Measurements from ENCODE around the gene DDX60. TPM values are rescaled to one million over a fixed set of nuclear protein-coding genes. Genes with fewer than 3 reads are reported as not detected.
"Not testable (repeated sequence)": the region's sequence is repeated elsewhere in the genome, so short reads cannot be mapped to it uniquely, and the experiment has no call there.

Gene DDX60
- total RNA-seq, 2 experiments from 2014 or later, result 26.8 to 28.2 TPM

DNA sequence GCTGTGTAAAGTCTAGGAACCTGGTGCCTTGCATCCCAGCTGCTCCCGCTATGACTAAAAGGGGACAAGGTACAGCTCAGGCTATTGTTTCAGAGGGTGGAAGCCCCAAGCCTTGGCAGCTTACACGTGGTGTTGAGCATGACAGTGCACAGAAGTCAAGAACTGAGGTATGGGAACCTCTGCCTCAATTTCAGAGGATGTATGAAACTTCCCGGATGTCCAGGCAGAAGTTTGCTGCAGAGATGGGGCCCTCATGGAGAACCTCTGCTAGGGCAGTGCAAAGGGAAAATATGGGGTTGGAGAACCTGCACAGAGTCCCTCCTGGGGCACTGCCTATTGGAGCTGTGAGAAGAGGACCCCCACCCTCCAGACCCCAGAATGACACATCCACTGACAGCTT lies 76.6 kb downstream of the DDX60 start:
- H3K27ac Mint-ChIP-seq, result no peak overlapping the region
- H3K27me3 Mint-ChIP-seq (ENCODE audit: low read depth), result no peaks in the 10 kb centered on the region
- DNase-seq, result peak; percentile 6
- H3K4me3 Mint-ChIP-seq, result no peak overlapping the region
- peaks cover 63% of the 10 kb centered on the region for H3K36me3 Mint-ChIP-seq (ENCODE audit: low read depth)
- intact Hi-C loops (cut with micrococcal nuclease), result no loop called here
- CTCF ChIA-PET, result no interaction called here
- H3K4me1 Mint-ChIP-seq (ENCODE audit: low read depth), result peaks cover 2% of the 10 kb centered on the region
- peaks cover 20% of the 10 kb centered on the region for H3K9me3 Mint-ChIP-seq

DNA sequence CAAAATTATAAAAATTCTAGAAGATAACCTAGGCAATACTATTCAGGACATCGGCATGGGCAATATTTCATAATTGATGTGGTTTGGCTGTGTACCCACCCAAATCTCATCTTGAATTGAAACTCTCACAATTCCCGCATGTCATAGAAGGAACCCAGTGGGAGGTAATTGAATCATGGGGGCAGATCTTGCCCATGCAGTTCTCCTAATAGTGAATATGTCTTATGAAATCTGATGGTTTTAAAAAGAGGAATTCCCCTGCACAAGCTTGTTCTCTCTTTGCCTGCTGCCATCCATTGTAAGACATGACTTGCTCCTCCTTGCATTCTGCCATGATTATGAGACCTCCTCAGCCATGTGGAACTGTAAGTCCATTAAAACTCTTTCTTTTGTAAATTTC lies 77.7 kb downstream of the DDX60 start:
- Mint-ChIP-seq H3K27me3 (ENCODE audit: low read depth) (no peaks in the 10 kb centered on the region), H3K27ac (no peak overlapping the region), H3K9me3 (peaks cover 20% of the 10 kb centered on the region), H3K36me3 (ENCODE audit: low read depth) (peaks cover 58% of the 10 kb centered on the region), H3K4me1 (ENCODE audit: low read depth) (peaks cover 2% of the 10 kb centered on the region), H3K4me3 (no peak overlapping the region)
- intact Hi-C loops (cut with micrococcal nuclease), result no loop called here
- CTCF ChIA-PET, result no interaction called here
- DNase-seq, result no peak

DNA sequence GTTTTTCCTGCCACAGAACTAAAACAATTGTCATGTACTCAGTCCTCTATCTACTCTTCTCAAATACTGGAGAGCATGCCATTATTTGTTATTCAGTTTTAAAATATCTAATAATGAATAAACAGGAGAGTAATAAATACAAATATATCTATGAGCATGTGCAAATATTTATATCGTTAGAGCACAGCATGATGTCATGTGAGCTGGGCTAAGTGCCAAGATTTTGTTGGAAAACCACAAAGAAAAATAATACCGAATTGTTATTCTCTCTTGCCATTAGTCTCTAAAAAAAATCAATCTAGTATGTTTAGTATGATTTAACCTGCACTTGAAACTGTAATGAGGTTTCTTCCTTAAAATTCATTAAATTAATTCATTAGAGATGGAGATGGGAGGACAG lies 97.3 kb downstream of the DDX60 start:
- H3K9me3 Mint-ChIP-seq, result peaks cover 6% of the 10 kb centered on the region
- H3K27me3 Mint-ChIP-seq (ENCODE audit: low read depth), result no peaks in the 10 kb centered on the region
- H3K4me1 Mint-ChIP-seq (ENCODE audit: low read depth), result peaks cover 3% of the 10 kb centered on the region
- intact Hi-C loops (cut with micrococcal nuclease), result no loop called here
- no peak overlapping the region for H3K27ac Mint-ChIP-seq
- no peak for DNase-seq
- H3K4me3 Mint-ChIP-seq, result no peak overlapping the region
- H3K36me3 Mint-ChIP-seq (ENCODE audit: low read depth), result peaks cover 51% of the 10 kb centered on the region
- CTCF ChIA-PET, result no interaction called here

DNA sequence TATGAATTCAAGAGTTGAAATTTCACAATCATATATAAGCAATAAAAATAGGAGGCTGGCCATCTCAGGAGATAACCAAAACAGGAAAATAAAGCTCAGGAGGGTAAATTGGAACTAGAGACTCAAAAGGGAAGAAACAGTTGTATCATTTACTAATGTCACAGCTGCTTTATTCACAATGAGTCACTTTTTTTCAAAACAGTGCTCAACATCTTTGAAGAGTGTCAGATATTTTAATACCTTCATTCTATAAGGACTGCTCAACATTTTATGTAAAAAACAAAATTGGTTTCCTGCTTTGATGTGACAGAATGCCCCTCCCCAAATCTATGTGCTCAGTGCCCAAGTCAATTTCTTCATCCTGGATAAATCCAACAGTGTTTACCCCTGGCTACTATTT lies 97.7 kb downstream of the DDX60 start:
- no peaks in the 10 kb centered on the region for H3K27me3 Mint-ChIP-seq (ENCODE audit: low read depth)
- no peak overlapping the region for H3K4me3 Mint-ChIP-seq
- H3K27ac Mint-ChIP-seq, result no peak overlapping the region
- CTCF ChIA-PET, result no interaction called here
- peaks cover 51% of the 10 kb centered on the region for H3K36me3 Mint-ChIP-seq (ENCODE audit: low read depth)
- H3K4me1 Mint-ChIP-seq (ENCODE audit: low read depth), result peaks cover 3% of the 10 kb centered on the region
- intact Hi-C loops (cut with micrococcal nuclease), result no loop called here
- peaks cover 6% of the 10 kb centered on the region for H3K9me3 Mint-ChIP-seq
- DNase-seq, result no peak

DNA sequence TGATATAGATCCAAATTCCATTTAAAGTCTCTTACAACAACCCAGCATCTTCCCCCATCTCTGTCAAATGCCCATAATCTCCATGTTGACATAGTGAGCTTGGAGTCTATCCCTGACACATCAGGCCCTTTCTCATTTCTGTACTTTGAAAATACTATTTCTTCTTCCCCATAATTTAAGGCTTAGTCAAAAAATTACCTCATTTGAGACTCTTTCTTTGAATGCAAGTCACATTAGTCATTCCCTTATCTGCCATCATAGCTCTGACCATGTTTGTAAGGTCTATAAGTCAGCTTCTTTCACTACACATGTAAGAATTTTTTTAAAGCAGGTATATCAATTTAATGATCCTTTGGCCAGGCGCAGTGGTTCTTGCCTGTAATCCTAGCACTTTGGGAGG lies 99.9 kb downstream of the DDX60 start:
- peaks cover 24% of the 10 kb centered on the region for H3K9me3 Mint-ChIP-seq

DNA sequence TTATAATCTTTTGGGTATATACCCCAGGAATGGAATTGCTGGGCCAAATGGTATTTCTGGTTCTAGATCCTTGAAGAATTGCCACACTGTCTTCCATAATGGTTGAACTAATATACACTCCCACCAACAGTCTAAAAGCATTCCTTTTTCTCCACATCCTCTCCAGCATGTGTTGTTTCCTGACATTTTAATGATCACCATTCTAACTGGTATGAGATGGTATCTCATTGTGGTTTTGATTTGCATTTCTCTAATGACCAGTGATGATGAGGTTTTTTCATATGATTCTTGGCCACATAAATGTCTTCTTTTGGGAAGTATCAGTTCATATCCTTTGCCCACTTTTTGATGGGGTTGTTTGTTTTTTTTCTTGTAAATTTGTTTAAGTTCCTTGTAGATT lies 105.0 kb downstream of the DDX60 start:
- intact Hi-C loops (cut with micrococcal nuclease); DNase-seq; CTCF ChIA-PET; H3K27ac Mint-ChIP-seq; H3K4me3 Mint-ChIP-seq; H3K27me3 Mint-ChIP-seq (ENCODE audit: low read depth); H3K4me1 Mint-ChIP-seq (ENCODE audit: low read depth): not testable (repeated sequence)
- Mint-ChIP-seq H3K36me3 (ENCODE audit: low read depth) (peaks cover 45% of the 10 kb centered on the region), H3K9me3 (peaks cover 28% of the 10 kb centered on the region)

More for the DNA sequence above, 99.9 kb downstream of the DDX60 start:
- no peaks in the 10 kb centered on the region for H3K27me3 Mint-ChIP-seq (ENCODE audit: low read depth)
- peaks cover 64% of the 10 kb centered on the region for H3K36me3 Mint-ChIP-seq (ENCODE audit: low read depth)
- H3K4me3 Mint-ChIP-seq, result no peak overlapping the region
- CTCF ChIA-PET, result interaction anchor here (0.6 kb wide), 1 partner anchor 324 kb away, joined by 6 read pairs; no protein-coding TSS in a partner anchor
- DNase-seq, result no peak
- H3K4me1 Mint-ChIP-seq (ENCODE audit: low read depth), result peaks cover 3% of the 10 kb centered on the region
- H3K27ac Mint-ChIP-seq, result no peak overlapping the region
- intact Hi-C loops (cut with micrococcal nuclease), result no loop called here

DNA sequence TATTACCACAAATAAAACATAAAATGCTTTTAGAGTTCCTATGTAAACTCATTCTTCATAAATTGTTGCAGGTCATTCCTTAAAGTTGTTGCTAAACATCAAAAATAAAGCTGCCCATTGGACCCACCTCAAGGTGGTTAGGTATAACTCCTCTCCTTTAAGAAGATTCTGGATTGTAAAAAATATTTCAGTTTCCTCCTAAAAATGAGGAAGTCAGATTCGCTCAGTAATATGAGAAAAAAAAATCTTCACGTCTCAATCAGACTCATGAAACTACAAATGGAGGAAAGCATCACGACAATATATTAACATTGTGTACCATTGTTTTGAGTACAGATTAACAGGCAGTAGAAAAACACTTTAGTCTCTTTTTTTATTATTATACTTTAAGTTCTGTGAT lies 105.9 kb downstream of the DDX60 start:
- intact Hi-C loops (cut with micrococcal nuclease), result no loop called here
- Mint-ChIP-seq H3K4me3 (no peak overlapping the region), H3K9me3 (peaks cover 25% of the 10 kb centered on the region), H3K27ac (no peak overlapping the region), H3K27me3 (ENCODE audit: low read depth) (no peaks in the 10 kb centered on the region), H3K36me3 (ENCODE audit: low read depth) (peaks cover 40% of the 10 kb centered on the region), H3K4me1 (ENCODE audit: low read depth) (no peaks in the 10 kb centered on the region)
- CTCF ChIA-PET, result no interaction called here
- DNase-seq, result no peak

DNA sequence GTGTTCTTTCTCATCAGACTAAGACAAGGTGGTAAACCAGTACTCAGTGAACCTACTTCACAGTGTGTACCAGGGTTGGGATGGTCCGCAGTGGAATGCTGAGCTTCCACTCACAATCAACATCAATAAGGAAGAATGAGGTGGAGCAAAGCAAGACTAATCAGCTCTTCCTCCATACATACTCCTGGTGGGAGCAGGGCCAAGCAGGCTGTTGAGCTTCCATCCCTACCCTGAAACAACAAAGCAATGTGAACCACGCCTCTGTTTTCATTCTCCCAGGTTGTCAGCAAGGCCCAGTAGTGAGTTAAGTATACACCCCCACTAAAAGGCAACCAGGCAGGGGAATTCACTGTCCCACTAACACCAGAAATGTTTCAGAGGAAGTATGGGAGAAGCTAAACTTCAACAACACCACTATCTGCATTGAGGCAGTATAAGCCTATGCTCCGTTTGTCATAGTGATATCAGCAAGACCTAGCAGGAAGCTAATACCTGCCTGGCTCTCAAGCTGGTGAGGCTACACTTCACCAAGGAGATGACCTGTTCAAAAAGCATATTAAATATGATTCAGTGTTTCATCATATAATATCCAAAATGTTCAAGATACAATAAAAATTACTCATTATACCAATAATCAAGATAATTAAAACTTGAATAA lies 109.5 kb downstream of the DDX60 start:
- intact Hi-C loops (cut with micrococcal nuclease), result no loop called here
- Mint-ChIP-seq H3K36me3 (ENCODE audit: low read depth) (peaks cover 20% of the 10 kb centered on the region), H3K9me3 (peaks cover 20% of the 10 kb centered on the region), H3K4me3 (no peak overlapping the region), H3K27me3 (ENCODE audit: low read depth) (no peaks in the 10 kb centered on the region), H3K4me1 (ENCODE audit: low read depth) (no peaks in the 10 kb centered on the region), H3K27ac (no peak overlapping the region)
- CTCF ChIA-PET, result interaction anchor here (0.7 kb wide), 1 partner anchor 353 kb away, joined by 3 read pairs; no protein-coding TSS in a partner anchor
- DNase-seq, result no peak

DNA sequence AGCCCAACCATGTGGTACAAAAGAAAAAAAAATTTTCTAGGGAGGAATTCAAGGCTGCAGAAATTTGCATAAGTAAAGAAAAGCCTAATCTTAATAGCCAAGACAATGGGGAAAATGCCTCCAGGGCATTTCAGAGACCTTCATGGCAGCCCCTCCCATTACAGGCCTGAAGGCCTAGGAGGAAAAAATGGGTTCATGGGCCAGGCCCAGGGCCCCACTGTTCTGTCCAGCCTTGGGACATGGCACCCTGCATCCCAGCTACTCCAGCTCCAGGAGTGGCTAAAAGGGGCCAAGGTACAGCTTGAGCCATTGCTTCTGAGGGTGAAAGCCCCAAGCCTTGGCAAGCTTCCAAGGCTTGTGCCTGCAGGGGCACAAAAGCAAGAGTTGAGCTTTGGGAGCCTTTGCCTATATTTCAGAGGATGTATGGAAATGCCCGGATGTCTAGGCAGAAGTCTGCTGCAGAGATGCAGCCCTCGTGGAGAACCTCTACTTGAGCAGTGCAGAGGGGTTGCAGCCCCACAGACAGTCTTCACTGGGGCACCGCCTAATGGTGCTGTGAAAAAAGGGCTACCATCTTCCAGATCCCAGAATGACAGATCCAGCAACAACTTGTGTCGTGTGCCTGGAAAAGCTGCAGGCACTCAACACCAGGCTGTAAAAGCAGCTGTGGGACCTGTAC lies 115.2 kb downstream of the DDX60 start:
- DNase-seq, result no peak
- H3K36me3 Mint-ChIP-seq (ENCODE audit: low read depth), result peaks cover 10% of the 10 kb centered on the region
- intact Hi-C loops (cut with micrococcal nuclease), result no loop called here
- CTCF ChIA-PET, result no interaction called here
- H3K4me3 Mint-ChIP-seq, result no peak overlapping the region
- H3K27ac Mint-ChIP-seq, result no peak overlapping the region
- peaks cover 29% of the 10 kb centered on the region for H3K9me3 Mint-ChIP-seq
- no peaks in the 10 kb centered on the region for H3K27me3 Mint-ChIP-seq (ENCODE audit: low read depth)
- no peaks in the 10 kb centered on the region for H3K4me1 Mint-ChIP-seq (ENCODE audit: low read depth)

DNA sequence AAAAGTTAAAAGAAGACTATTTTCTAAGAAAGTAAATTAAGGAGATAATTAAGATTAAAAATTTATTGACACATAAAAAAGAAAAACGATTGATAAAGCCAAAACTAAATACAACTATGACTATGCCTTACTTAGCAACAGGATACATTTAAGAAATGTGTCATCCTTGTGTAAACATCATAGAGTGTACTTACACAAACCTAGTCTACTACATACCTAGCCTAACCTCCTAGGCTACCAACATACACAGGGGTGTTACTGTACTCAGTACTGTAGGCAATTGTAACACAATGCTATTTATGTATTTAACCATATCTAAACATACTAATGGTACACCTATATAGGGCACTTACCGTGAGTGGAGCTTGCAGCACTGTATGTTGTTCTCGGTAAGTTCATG lies 117.9 kb downstream of the DDX60 start:
- Mint-ChIP-seq H3K4me3 (no peak overlapping the region), H3K4me1 (ENCODE audit: low read depth) (no peaks in the 10 kb centered on the region), H3K36me3 (ENCODE audit: low read depth) (peaks cover 7% of the 10 kb centered on the region), H3K27me3 (ENCODE audit: low read depth) (no peaks in the 10 kb centered on the region), H3K9me3 (peaks cover 26% of the 10 kb centered on the region), H3K27ac (no peak overlapping the region)
- DNase-seq, result no peak
- CTCF ChIA-PET, result no interaction called here
- intact Hi-C loops (cut with micrococcal nuclease), result no loop called here

DNA sequence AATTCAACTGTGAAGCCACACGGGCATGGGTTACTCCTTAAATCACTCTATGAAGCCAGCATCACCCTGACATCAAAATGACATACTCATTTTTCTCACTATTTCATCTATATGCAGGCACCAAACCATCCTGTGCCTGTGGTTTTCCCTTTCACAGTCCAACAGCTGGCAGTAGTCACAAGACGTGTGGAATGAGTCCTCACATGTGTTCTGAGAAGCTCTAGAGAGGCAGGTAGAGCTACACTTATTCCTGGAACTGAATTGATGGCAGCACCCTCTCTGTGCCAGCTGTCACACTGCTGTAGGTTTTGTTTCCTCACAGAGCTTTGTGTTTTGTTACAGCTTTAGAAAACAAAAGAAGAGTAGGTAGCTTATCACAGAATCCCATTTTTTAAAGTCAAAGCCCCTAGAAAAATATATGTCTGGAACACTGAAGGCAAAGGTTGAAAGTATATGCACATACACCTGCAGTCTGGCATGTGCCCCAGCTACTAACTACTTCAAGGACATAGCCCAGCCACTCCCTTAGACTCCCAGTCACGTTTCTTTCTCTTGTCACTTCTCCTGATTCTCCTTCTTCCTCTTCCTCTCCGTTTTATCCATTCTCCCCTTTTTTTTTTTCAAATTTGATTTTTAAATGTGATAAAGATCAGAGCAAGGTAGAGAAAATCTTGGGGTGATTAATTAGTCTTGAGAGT lies 119.1 kb downstream of the DDX60 start:
- H3K4me1 Mint-ChIP-seq (ENCODE audit: low read depth), result no peaks in the 10 kb centered on the region
- CTCF ChIA-PET, result interaction anchor here (0.7 kb wide), 1 partner anchor 721 kb away, joined by 5 read pairs; no protein-coding TSS in a partner anchor
- peaks cover 3% of the 10 kb centered on the region for H3K36me3 Mint-ChIP-seq (ENCODE audit: low read depth)
- peaks cover 21% of the 10 kb centered on the region for H3K9me3 Mint-ChIP-seq
- DNase-seq, result peak; percentile 26
- intact Hi-C loops (cut with micrococcal nuclease), result no loop called here
- H3K27ac Mint-ChIP-seq, result no peak overlapping the region
- H3K4me3 Mint-ChIP-seq, result no peak overlapping the region
- no peaks in the 10 kb centered on the region for H3K27me3 Mint-ChIP-seq (ENCODE audit: low read depth)

DNA sequence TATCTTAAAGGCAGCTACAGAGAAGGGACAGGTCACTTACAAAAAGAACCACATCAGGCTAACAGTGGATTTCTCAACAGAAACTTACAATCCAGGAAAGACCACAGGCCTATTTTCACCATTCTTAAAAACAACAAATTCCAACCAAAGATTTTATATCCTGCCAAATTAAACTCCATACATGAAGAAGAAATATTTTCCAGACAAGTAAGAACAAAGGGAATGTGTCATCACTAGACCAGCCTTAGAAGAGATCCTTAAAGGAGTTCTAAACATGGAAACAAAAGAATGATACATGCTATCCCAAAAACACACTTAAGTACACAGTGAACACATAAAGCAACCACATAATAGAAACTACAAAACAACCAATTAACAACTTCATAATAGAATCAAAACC lies 120.6 kb downstream of the DDX60 start:
- intact Hi-C loops (cut with micrococcal nuclease), result no loop called here
- Mint-ChIP-seq H3K27ac (no peak overlapping the region), H3K4me1 (ENCODE audit: low read depth) (no peaks in the 10 kb centered on the region), H3K9me3 (peaks cover 10% of the 10 kb centered on the region), H3K27me3 (ENCODE audit: low read depth) (no peaks in the 10 kb centered on the region), H3K4me3 (no peak overlapping the region), H3K36me3 (ENCODE audit: low read depth) (peaks cover 2% of the 10 kb centered on the region)
- CTCF ChIA-PET, result no interaction called here
- DNase-seq, result no peak

DNA sequence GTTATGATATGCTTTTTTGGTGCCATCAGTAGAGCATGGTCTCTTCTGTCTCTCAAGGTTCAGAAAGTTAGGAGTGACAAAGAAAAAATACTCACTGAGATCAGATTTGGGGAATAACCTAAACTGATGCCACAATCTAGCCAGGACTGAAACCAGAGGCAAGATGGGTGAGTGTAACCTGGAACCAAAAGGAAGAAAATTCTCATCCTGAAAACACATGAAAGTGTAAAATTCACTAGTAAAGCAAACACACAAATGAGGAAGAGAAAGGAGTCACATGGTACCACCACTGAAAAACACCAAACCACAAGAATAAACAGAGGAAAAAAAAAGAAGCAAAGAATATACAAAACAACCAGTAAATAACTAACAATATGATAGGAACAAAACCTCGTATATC lies 129.8 kb downstream of the DDX60 start:
- H3K4me3 Mint-ChIP-seq, result no peak overlapping the region
- H3K4me1 Mint-ChIP-seq (ENCODE audit: low read depth), result no peaks in the 10 kb centered on the region
- intact Hi-C loops (cut with micrococcal nuclease), result loop anchor here (10.0 kb wide), 3 partner anchors 526 to 1376 kb away; no protein-coding TSS in a partner anchor
- CTCF ChIA-PET, result no interaction called here
- no peak overlapping the region for H3K27ac Mint-ChIP-seq
- no peaks in the 10 kb centered on the region for H3K9me3 Mint-ChIP-seq
- H3K27me3 Mint-ChIP-seq (ENCODE audit: low read depth), result no peaks in the 10 kb centered on the region
- H3K36me3 Mint-ChIP-seq (ENCODE audit: low read depth), result no peaks in the 10 kb centered on the region
- DNase-seq, result no peak

Measured in activated naive CD4-positive, alpha-beta T cell treated with anti-CD3 and anti-CD28 coated beads for 36 hours (primary cell).